ENCODE results near the gene PITPNC1.
"Not testable (repeated sequence)": the region's sequence is repeated elsewhere in the genome, so short reads cannot be mapped to it uniquely, and the experiment has no call there.

Gene PITPNC1

DNA sequence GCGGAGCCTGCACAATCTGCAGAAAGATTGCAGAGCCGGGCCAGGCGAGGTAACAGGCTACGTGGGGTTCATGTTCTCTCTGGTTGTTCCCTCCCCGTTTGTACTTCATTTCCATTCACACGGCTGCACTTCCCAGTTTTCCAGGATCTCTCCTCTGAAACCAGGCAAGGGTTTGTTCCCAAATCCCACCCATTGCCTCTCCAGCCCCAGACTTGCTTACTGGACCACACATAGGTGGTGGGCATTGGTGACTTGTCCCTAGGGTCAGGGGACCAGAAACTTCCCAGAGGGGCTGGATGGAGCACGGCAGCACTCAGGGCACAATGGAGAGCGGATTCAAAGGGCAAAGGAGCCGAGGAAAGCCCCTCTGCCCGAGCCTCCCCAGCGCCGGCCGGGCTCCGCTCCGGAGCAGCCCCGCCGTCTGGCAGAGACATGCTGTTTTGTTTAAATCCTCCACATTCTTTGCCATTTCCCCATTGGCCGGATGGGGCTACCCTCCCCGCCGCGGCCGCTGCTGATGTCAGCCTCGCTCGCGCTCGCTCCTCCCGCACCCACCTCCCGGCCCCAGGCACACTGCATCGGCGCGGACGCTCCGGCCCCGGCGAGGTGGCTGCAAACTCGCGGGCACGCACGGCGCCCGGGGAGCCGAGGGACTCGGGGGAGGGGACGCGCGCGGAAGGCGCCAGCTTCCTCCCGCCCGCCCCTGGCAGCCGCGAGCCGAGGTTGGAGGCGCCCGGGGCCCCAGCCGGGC is at the start of gene PITPNC1:
PITPNC1 (plus strand) TSS at position 545 of the 751 bp plus-strand sequence.
- ATAC-seq (ENCODE audit: low read depth) (peak; percentile 70), DNase-seq (ENCODE audit: low spot score in 2 of 2) (peak; percentile 68 to 76)
- H3K9me3 Mint-ChIP-seq, result no peaks in the 10 kb centered on the region
- peak within 1 kb of the TSS; percentile 94 for H3K4me3 Mint-ChIP-seq
- H3K27ac Mint-ChIP-seq, result peak within 1 kb of the TSS; percentile 20
- H3K36me3 Mint-ChIP-seq, result no peaks in the 10 kb centered on the region
- peaks cover 22% of the 10 kb centered on the region for H3K4me1 Mint-ChIP-seq
- no peaks in the 10 kb centered on the region for H3K27me3 Mint-ChIP-seq

DNA sequence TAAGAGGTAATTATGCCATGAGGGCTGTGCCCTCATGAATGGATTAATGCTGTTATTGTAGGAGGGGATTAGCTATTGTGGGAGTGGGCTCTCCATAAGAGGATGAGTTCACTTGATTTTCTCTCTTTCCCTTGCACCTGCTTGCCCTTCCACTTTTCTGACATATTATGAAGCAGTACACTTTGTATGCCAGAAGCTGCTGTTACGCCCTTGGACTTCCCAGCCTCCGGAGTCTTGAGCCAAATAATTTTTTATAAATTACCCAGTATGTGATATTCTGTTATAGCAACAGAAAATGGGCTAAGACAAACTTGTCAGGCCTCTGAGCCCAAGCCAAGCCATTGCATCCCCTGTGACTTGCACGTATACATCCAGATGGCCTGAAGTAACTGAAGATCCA is 49.1 kb upstream of the PITPNC1 start:
- Mint-ChIP-seq H3K9me3 (peaks cover 3% of the 10 kb centered on the region), H3K27ac (no peak overlapping the region), H3K4me1 (no peaks in the 10 kb centered on the region), H3K27me3 (no peaks in the 10 kb centered on the region), H3K36me3 (no peaks in the 10 kb centered on the region), H3K4me3 (no peak overlapping the region)
- no peak for ATAC-seq (ENCODE audit: low read depth)
- DNase-seq (ENCODE audit: low spot score in 2 of 2), result no peak

DNA sequence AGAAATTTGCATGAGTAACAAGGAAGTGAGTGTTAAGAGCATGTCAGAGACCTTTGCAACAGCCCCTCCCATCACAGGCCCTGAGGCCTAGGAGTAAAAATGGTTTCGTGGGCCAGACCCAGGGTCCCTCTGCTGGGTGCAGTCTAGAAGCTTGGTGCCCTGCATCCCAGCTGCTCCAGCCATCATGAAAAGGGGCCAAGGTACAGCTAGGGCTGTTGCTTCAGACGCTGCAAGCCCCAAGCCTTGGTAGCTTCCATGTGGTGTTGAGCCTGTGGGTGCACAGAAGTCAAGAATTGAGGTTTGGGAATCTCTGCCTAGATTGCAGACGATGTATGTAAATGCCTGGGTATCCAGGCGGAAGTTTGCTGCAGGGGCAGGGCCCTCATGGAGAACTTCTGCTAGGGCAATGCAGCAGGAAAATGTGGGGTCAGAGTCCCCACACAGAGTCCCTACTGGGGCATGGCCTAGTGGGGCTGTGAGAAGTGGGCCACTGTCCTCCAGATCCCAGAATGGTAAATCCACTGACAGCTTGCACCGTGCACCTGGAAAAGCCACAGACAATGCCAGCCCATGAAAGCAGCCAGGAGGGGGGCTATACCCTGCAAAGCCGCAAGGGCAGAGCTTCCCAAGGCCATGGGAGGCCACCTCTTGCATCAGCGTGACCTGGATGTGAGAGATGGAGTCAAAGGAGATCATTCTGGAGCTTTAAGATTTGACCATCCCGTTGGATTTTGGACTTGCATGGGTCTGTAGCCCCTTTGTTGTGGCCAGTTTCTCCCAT is 45.5 kb upstream of the PITPNC1 start:
- not testable (repeated sequence) for ATAC-seq (ENCODE audit: low read depth); H3K27ac Mint-ChIP-seq; H3K27me3 Mint-ChIP-seq; DNase-seq (ENCODE audit: low spot score in 2 of 2); H3K4me1 Mint-ChIP-seq; H3K9me3 Mint-ChIP-seq; H3K36me3 Mint-ChIP-seq; H3K4me3 Mint-ChIP-seq

DNA sequence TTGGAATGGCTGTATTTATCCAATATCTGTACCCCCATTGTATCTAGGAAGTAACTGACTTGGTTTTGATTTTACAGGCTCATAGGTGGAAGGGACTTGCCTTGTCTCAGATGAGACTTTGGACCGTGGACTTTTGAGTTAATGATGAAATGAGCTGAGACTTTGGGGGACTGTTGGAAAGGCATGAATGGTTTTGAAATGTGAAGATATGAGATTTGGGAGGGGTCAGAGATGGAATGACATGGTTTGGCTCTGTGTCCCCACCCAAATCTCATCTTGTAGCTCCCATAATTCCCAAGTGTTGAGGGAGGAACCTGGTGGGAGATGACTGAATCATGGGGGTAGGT is 44.9 kb upstream of the PITPNC1 start:
- not testable (repeated sequence) for H3K4me3 Mint-ChIP-seq; ATAC-seq (ENCODE audit: low read depth); H3K9me3 Mint-ChIP-seq; DNase-seq (ENCODE audit: low spot score in 2 of 2); H3K27me3 Mint-ChIP-seq; H3K36me3 Mint-ChIP-seq; H3K27ac Mint-ChIP-seq; H3K4me1 Mint-ChIP-seq

DNA sequence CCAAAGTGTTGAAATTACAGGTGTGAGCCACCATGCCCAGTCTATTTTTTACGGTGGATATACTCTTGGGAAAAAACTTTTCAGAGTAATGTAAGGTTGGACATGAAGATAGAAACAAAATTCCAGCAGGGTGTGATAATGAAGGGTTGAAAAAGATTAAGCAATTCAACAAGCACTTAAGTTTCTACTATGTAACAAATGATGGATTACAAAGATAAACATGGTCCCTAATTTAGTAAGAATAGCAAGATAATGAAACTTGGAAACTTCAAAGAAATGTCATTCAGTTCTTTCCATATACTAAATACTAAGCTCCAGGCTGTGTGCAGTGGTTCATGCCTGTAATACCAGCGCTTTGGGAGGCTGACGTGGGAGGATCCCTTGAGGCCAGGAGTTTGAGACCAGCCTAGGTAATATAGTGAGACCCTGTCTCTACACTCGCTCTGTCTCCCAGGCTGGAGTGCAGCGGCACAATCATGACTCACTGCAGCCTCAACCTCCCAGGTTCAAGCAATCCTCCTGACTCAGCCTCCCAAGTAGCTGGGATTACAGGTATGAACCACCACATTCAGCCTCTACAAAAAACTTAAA is 41.7 kb upstream of the PITPNC1 start:
- DNase-seq (ENCODE audit: low spot score in 2 of 2) (no peak), ATAC-seq (ENCODE audit: low read depth) (no peak)
- Mint-ChIP-seq H3K27me3 (no peaks in the 10 kb centered on the region), H3K4me1 (no peaks in the 10 kb centered on the region), H3K4me3 (no peak overlapping the region), H3K9me3 (no peaks in the 10 kb centered on the region), H3K27ac (no peak overlapping the region), H3K36me3 (peaks cover 9% of the 10 kb centered on the region)

DNA sequence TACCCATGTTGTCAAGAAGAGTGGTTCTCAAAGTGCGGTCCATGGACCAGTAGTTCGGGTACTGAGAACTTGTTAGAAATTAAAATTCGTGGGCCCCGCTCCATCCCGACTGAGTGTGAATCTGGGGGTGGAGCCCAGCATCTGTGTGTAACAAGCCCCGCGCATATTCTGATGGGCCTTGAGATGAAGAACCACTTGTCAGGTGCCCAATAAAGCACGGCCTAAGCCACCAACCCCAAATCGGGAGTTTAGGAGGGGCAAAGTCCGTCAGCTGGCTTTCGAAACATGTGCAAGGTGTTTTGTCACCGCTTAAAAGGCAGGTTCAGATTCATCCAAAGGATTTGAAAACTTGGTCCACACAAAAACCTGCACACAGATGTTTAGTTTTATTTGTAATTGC is 40.2 kb upstream of the PITPNC1 start:
- Mint-ChIP-seq H3K27me3 (no peaks in the 10 kb centered on the region), H3K9me3 (no peaks in the 10 kb centered on the region), H3K4me1 (no peaks in the 10 kb centered on the region), H3K36me3 (peaks cover 19% of the 10 kb centered on the region), H3K4me3 (no peak overlapping the region), H3K27ac (peak overlapping the region; percentile 45)
- ATAC-seq (ENCODE audit: low read depth) (no peak), DNase-seq (ENCODE audit: low spot score in 2 of 2) (no peak)

DNA sequence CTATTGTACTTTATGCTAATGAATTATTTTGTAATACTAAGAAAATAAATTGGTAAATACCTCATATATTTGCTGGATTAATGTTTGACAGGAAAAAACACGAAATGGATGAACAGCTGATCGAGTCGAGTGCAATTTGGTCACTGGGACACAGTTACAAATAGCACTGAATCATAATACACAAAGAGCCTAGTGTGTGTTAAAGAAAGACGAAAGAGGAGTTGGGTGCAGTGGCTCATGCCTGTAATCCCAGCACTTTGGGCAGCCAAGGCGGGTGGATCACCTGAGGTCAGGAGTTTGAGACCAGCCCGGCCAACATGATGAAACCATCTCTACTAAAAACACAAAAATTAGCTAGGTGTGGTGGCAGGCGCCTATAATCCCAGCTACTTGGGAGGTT is 38.7 kb upstream of the PITPNC1 start:
- DNase-seq (ENCODE audit: low spot score in 2 of 2); H3K9me3 Mint-ChIP-seq; H3K27me3 Mint-ChIP-seq; ATAC-seq (ENCODE audit: low read depth); H3K4me1 Mint-ChIP-seq; H3K4me3 Mint-ChIP-seq: not testable (repeated sequence)
- H3K27ac Mint-ChIP-seq, result peak overlapping the region; percentile 14
- peaks cover 24% of the 10 kb centered on the region for H3K36me3 Mint-ChIP-seq

DNA sequence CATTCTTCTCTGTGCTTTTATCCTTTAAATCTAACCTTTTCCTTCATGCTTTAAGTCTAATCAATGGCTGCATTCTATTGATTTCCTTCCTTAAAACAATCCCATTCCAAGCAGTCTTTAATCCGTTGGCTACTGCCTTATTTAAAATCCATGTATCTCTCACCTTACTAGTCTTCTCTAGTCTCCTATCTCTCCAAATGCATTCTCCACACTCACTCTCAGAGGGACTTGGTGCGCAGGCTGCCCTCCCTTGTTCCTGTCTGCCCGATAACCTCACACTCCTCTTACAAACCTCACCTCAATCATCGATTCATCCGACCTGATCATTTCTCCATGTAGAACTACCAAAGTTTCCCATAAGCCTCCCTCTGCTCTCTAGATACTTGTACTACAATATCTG is 33.8 kb upstream of the PITPNC1 start:
- no peaks in the 10 kb centered on the region for H3K27me3 Mint-ChIP-seq
- peaks cover 34% of the 10 kb centered on the region for H3K36me3 Mint-ChIP-seq
- H3K9me3 Mint-ChIP-seq, result no peaks in the 10 kb centered on the region
- H3K27ac Mint-ChIP-seq, result no peak overlapping the region
- ATAC-seq (ENCODE audit: low read depth) (no peak), DNase-seq (ENCODE audit: low spot score in 2 of 2) (no peak)
- no peak overlapping the region for H3K4me3 Mint-ChIP-seq
- H3K4me1 Mint-ChIP-seq, result no peaks in the 10 kb centered on the region

DNA sequence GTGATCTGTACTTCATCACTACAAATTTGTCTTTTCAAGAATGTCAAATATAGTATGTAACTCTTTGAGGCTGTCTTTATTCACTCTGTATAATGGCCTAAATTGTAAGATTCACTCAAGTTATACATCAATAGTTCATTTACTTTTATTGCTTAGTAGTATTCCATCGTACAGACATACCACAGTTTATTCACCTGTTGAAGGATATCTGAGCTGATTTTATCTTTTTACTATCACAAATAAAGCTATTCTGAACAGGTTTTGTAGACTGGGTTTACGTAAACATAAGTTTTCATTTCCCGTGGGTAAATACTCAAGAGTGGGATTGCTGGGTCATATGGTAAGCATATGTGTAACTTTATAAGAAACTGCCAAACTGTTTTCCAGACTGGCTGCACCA is 29.3 kb upstream of the PITPNC1 start:
- Mint-ChIP-seq H3K27me3 (no peaks in the 10 kb centered on the region), H3K9me3 (no peaks in the 10 kb centered on the region), H3K36me3 (peaks cover 23% of the 10 kb centered on the region), H3K4me1 (no peaks in the 10 kb centered on the region), H3K4me3 (no peak overlapping the region), H3K27ac (no peak overlapping the region)
- no peak for DNase-seq (ENCODE audit: low spot score in 2 of 2)
- no peak for ATAC-seq (ENCODE audit: low read depth)

DNA sequence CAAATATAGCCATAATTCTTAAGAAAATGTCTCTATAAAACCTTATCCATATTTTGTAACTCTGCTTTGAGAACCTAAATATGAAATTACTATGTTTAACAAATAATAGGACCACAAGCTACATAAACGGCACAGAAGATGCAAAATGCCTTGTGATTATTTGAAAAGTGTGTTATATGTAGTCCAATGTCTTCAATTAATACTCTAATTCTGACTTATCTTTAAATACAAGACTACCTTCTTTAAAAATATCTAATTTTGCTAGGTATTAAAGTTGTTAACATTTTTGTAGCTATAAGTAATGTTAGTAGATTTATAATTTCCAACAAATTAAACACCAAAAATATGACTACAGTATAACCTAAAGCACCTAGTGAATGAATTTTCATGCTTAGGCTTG is 27.7 kb upstream of the PITPNC1 start:
- Mint-ChIP-seq H3K4me3 (no peak overlapping the region), H3K36me3 (peaks cover 28% of the 10 kb centered on the region), H3K27me3 (no peaks in the 10 kb centered on the region), H3K9me3 (no peaks in the 10 kb centered on the region), H3K27ac (no peak overlapping the region), H3K4me1 (no peaks in the 10 kb centered on the region)
- ATAC-seq (ENCODE audit: low read depth) (no peak), DNase-seq (ENCODE audit: low spot score in 2 of 2) (no peak)

DNA sequence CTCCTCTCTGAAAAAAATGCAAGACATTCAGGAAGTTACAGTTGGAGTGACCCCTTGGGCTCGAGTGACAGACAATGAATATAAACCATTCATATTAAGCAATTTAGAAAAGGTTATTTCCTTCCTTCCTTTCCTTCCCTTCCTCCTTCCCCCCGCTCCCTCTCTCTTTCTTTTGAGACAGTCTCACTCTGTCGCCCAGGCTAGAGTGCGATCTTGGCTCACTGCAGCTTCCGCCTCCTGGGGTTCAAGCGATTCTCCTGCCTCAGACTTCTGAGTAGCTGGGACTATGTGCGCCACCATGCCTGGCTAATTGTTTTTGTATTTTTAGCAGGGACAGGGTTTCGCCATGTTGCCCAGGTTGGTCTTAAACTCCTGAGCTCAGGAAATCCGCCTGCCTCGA is 23.9 kb upstream of the PITPNC1 start:
- Mint-ChIP-seq H3K36me3 (peaks cover 25% of the 10 kb centered on the region), H3K4me1 (peaks cover 2% of the 10 kb centered on the region), H3K9me3 (no peaks in the 10 kb centered on the region), H3K27ac (no peak overlapping the region), H3K27me3 (no peaks in the 10 kb centered on the region), H3K4me3 (no peak overlapping the region)
- no peak for DNase-seq (ENCODE audit: low spot score in 2 of 2)
- no peak for ATAC-seq (ENCODE audit: low read depth)

DNA sequence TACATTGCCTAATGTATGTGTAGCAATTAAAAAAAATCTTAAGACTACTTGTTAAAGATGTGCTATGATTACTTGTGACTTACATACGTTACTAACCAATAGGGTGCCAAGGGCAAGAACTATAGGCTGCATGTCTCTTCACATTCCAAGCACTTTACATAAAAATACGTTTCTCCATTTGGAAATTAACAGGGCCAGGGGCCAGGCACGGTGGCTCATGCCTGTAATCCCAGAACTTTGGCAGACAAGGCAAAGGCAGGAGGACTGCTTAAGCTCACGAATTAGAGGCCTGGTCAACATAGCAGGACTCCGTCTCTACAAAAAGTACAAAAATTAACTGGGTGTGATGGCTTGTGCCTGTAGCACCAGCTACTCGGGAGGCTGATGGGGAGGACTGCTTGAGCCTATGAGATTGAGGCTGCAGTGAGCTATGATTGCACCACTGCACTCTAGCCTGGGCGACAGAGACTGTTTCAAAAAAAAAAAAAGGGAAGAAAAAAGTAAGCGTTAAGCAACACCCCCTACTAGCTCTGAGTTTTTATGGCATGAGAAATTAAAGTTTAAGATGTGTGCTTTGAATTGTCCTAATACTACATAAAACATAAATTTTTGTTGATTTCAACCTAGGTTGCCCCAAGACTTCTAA is 23.0 kb upstream of the PITPNC1 start:
- ATAC-seq (ENCODE audit: low read depth), result no peak
- H3K9me3 Mint-ChIP-seq, result no peaks in the 10 kb centered on the region
- no peak overlapping the region for H3K27ac Mint-ChIP-seq
- peaks cover 7% of the 10 kb centered on the region for H3K4me1 Mint-ChIP-seq
- no peaks in the 10 kb centered on the region for H3K27me3 Mint-ChIP-seq
- H3K4me3 Mint-ChIP-seq, result no peak overlapping the region
- peaks cover 23% of the 10 kb centered on the region for H3K36me3 Mint-ChIP-seq
- no peak for DNase-seq (ENCODE audit: low spot score in 2 of 2)

DNA sequence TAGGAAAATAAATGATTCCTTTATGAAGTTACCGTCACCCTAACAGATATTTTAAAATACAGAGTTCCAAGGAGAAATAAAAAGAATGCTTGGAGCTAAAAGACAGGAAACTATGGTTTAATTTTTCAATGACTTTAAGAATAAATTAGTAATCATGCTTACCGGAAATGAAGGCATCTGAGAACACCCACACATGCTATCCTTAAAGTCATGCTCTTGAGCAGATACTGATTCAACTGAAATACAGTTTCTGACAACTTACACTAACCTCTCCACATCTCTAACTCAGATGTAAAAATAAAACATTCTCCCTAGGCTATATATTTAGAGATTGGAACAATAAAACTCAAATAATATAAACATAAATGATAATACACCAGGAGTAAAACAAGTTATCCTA is 18.5 kb upstream of the PITPNC1 start:
- H3K4me1 Mint-ChIP-seq, result peaks cover 23% of the 10 kb centered on the region
- H3K36me3 Mint-ChIP-seq, result peaks cover 27% of the 10 kb centered on the region
- ATAC-seq (ENCODE audit: low read depth) (no peak), DNase-seq (ENCODE audit: low spot score in 2 of 2) (no peak)
- no peak overlapping the region for H3K27ac Mint-ChIP-seq
- H3K27me3 Mint-ChIP-seq, result no peaks in the 10 kb centered on the region
- H3K9me3 Mint-ChIP-seq, result no peaks in the 10 kb centered on the region
- H3K4me3 Mint-ChIP-seq, result no peak overlapping the region
